ENCODE data around the gene PRMT9.

Gene PRMT9

GRCh38 chr4:147683717-147684700, at the start of gene PRMT9:
TSS of gene PRMT9 (minus strand) at chr4:147684163. CDS start at chr4:147683987, 176 bp downstream.
- peak; percentile 68 to 86 (median 80) for DNase-seq

- peak in 4 of 6 experiments; percentile 1 to 44 (median 10) for DNase-seq
Observed at GRCh38 chr4:147732518-147733235, 48.7 kb upstream of the PRMT9 start.

- DNase-seq: peak; percentile 22 to 71 (median 56)
Observed at GRCh38 chr4:147731580-147732517, 47.9 kb upstream of the PRMT9 start, which contains the start of gene ARHGAP10. TSS of gene ARHGAP10 (plus strand) at chr4:147732088. CDS start at chr4:147732302, 214 bp downstream.

GRCh38 chr4:147730333-147730732, 46.4 kb upstream of the PRMT9 start:
- DNase-seq: no peak

- DNase-seq: no peak
Observed at GRCh38 chr4:147727476-147728028, 43.6 kb upstream of the PRMT9 start.

GRCh38 chr4:147725673-147726072, 41.7 kb upstream of the PRMT9 start:
- DNase-seq: no peak

GRCh38 chr4:147724468-147725201, 40.7 kb upstream of the PRMT9 start:
- no peak for DNase-seq

GRCh38 chr4:147723326-147723725, 39.4 kb upstream of the PRMT9 start:
- DNase-seq: no peak

- no peak for DNase-seq
Observed at GRCh38 chr4:147717878-147718277, 33.9 kb upstream of the PRMT9 start.

GRCh38 chr4:147714575-147715401, 30.8 kb upstream of the PRMT9 start:
- DNase-seq: no peak

- no peak for DNase-seq
Observed at GRCh38 chr4:147709999-147710398, 26.0 kb upstream of the PRMT9 start.

- DNase-seq: peak; percentile 1 to 57 (median 12)
Observed at GRCh38 chr4:147707892-147708672, 24.1 kb upstream of the PRMT9 start.

- no peak for DNase-seq
Observed at GRCh38 chr4:147704846-147705245, 20.9 kb upstream of the PRMT9 start.

- DNase-seq: no peak
Observed at GRCh38 chr4:147696866-147697265, 12.9 kb upstream of the PRMT9 start.

GRCh38 chr4:147693218-147693617, 9.3 kb upstream of the PRMT9 start:
- DNase-seq: no peak

- no peak for DNase-seq
Observed at GRCh38 chr4:147691820-147692219, 7.9 kb upstream of the PRMT9 start.

GRCh38 chr4:147689067-147689466, 5.1 kb upstream of the PRMT9 start:
- DNase-seq: no peak

- peak in 2 of 6 experiments; percentile 15 to 19 for DNase-seq
Observed at GRCh38 chr4:147683188-147683591, 773 bp downstream of the PRMT9 start.

- DNase-seq: no peak
Observed at GRCh38 chr4:147682755-147683154, 1.2 kb downstream of the PRMT9 start.
